Colonic mucosa (tissue), 4 donors: ENCODE results near the gene HSD17B13. TPM values are rescaled to one million over a fixed set of nuclear protein-coding genes. Genes with fewer than 3 reads are reported as not detected.

Source experiments
- DNase-seq: peaks from one replicate; pipeline ENCODE4 v3.0.0-alpha.2; 2020
- H3K27ac ChIP-seq: fragments of 200-600 bp; one replicate; pipeline ENCODE4 v1.8.0; 2021
- H3K27me3 ChIP-seq: fragments of 200-600 bp; one replicate; pipeline ENCODE4 v1.8.0; 2021
- H3K36me3 ChIP-seq: fragments of 200-600 bp; one replicate; pipeline ENCODE4 v1.8.0; 2021
- H3K4me1 ChIP-seq: fragments of 200-600 bp; one replicate; pipeline ENCODE4 v1.8.0; 2021; ENCODE audit warnings: mild to moderate bottlenecking
- H3K4me3 ChIP-seq: fragments of 200-600 bp; one replicate; pipeline ENCODE4 v1.8.0; 2021
- H3K9ac ChIP-seq, 2 donors: one replicate each; pipeline ENCODE4 v1.7.0; 2013; ENCODE audit warnings: control low read depth in 2 of 2, low read depth in 2 of 2, low read length in 2 of 2
- H3K9me3 ChIP-seq: fragments of 200-600 bp; one replicate; pipeline ENCODE4 v1.8.0; 2021
- CTCF ChIP-seq: fragments of 200-600 bp; IDR thresholded peaks from one replicate; pipeline ENCODE4 v1.8.0; 2022; ENCODE audit warnings: antibody characterized with exemption, mild to moderate bottlenecking
- intact Hi-C: fragments of 100-400 bp; cut with DNase I; formaldehyde crosslinking; loops from one replicate; pipeline ENCODE4 v1.14.1; 2022
- total RNA-seq, 2 donors: library from RNA; stranded (reverse); fragmentation: NEBNext Ultra II Directional in 1 of 2; extraction: Animal tissue kit (Norgen Biotek cat#: 25700) in 1 of 2; gene quantifications; one replicate each; pipeline ENCODE4 v1.2.1, GENCODE V29; 2021
- donor health status: healthy.
- donor health status: DM: no; HTN: no; CAD: no.
- donor health status: DM: no; HTN: no; CAD: no.

HSD17B13 gene, protein sequence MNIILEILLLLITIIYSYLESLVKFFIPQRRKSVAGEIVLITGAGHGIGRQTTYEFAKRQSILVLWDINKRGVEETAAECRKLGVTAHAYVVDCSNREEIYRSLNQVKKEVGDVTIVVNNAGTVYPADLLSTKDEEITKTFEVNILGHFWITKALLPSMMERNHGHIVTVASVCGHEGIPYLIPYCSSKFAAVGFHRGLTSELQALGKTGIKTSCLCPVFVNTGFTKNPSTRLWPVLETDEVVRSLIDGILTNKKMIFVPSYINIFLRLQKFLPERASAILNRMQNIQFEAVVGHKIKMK
- 1 to 10 TPM in 1 of 2 donors, under 1 TPM in 1; 0.77 to 1.1 TPM for total RNA-seq

- no peak within 1 kb of the TSS for H3K9ac ChIP-seq
- H3K9me3 ChIP-seq: no peaks in the 10 kb centered on the region
- H3K4me1 ChIP-seq: no peaks in the 10 kb centered on the region
- intact Hi-C loops: no loop called here
- no peak within 1 kb of the TSS for H3K27ac ChIP-seq
- no peaks in the 10 kb centered on the region for H3K27me3 ChIP-seq
- no peak within 1 kb of the TSS for H3K4me3 ChIP-seq
- DNase-seq: no peak
- H3K36me3 ChIP-seq: no peaks in the 10 kb centered on the region
- TF ChIP-seq CTCF: no peak
Observed at GRCh38 chr4:87322754-87323153, at the start of gene HSD17B13. Gene HSD17B13, minus strand, starts transcription at chr4:87322882. Its CDS starts 41 bp downstream, at chr4:87322841.

GRCh38 chr4:87370068-87370467 lies 47.4 kb upstream of the HSD17B13 start:
- intact Hi-C loops: loop anchor here (10.0 kb wide), 2 partner anchors 95 to 475 kb away; no protein-coding TSS in a partner anchor
- TF ChIP-seq CTCF: no peak
- Histone ChIP-seq H3K9me3 (no peaks in the 10 kb centered on the region), H3K27ac (no peak overlapping the region), H3K9ac (no peak overlapping the region), H3K4me3 (no peak overlapping the region), H3K27me3 (no peaks in the 10 kb centered on the region), H3K36me3 (peaks cover 19% of the 10 kb centered on the region), H3K4me1 (no peaks in the 10 kb centered on the region)
- no peak for DNase-seq

- no peaks in the 10 kb centered on the region for H3K4me1 ChIP-seq
- H3K36me3 ChIP-seq: peaks cover 31% of the 10 kb centered on the region
- no peak overlapping the region for H3K9ac ChIP-seq
- intact Hi-C loops: no loop called here
- H3K27ac ChIP-seq: no peak overlapping the region
- no peaks in the 10 kb centered on the region for H3K9me3 ChIP-seq
- H3K4me3 ChIP-seq: no peak overlapping the region
- H3K27me3 ChIP-seq: no peaks in the 10 kb centered on the region
- TF ChIP-seq CTCF: no peak
- DNase-seq: no peak
Observed at GRCh38 chr4:87366521-87367162, 44.0 kb upstream of the HSD17B13 start.

- intact Hi-C loops: no loop called here
- DNase-seq: no peak
- Histone ChIP-seq H3K36me3 (peaks cover 31% of the 10 kb centered on the region), H3K27me3 (no peaks in the 10 kb centered on the region), H3K4me1 (no peaks in the 10 kb centered on the region), H3K27ac (no peak overlapping the region), H3K9me3 (no peaks in the 10 kb centered on the region), H3K9ac (no peak overlapping the region), H3K4me3 (no peak overlapping the region)
- no peak for TF ChIP-seq CTCF
Observed at GRCh38 chr4:87365348-87365747, 42.7 kb upstream of the HSD17B13 start.

DNA sequence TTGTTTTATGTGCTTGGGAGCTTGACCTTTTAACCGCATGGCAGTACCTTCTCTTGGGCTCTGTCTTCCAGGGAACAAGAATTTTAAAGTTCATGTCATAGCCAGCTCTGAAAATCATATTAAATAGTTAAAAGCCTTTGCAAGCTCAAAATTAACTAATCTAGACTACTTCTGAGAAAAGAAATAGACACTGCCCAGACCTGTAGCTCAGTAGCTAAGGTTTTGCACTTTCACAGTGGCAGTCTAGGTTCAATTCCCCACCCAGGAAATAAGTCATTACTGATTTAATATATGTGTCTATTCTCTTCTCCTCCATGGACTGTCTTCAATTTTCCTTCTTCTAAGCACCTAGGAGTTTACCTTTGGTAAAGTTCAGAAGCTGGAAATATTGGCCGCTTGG lies 40.9 kb upstream of the HSD17B13 start:
- H3K4me1 ChIP-seq: no peaks in the 10 kb centered on the region
- H3K36me3 ChIP-seq: peaks cover 30% of the 10 kb centered on the region
- no peak for TF ChIP-seq CTCF
- intact Hi-C loops: no loop called here
- H3K27ac ChIP-seq: no peak overlapping the region
- H3K9me3 ChIP-seq: no peaks in the 10 kb centered on the region
- no peak overlapping the region for H3K9ac ChIP-seq
- DNase-seq: no peak
- H3K27me3 ChIP-seq: no peaks in the 10 kb centered on the region
- H3K4me3 ChIP-seq: no peak overlapping the region
